ENCODE data around the gene AHSP. TPM values are rescaled to one million over a fixed set of nuclear protein-coding genes. Genes with fewer than 3 reads are reported as not detected.

Gene AHSP
- polyA plus RNA-seq, 3 donors: 6.2 to 9.4 (median 8.4) TPM

Other genes starting within 250 kb of the AHSP start
- under 1 TPM; 0.53 to 0.69 (median 0.57) TPM for gene ITGAX, start 172.7 kb upstream of the AHSP start, polyA plus RNA-seq (ENCODE audit: insufficient read length in 3 of 3)
- gene ITGAD, start 134.6 kb upstream of the AHSP start, polyA plus RNA-seq (ENCODE audit: insufficient read length in 3 of 3): under 1 TPM; 0.21 to 0.39 (median 0.23) TPM
- gene COX6A2, start 99.5 kb upstream of the AHSP start, polyA plus RNA-seq (ENCODE audit: insufficient read length in 3 of 3): under 1 TPM; 0.55 to 0.92 (median 0.86) TPM
- 1 to 10 TPM; 2.4 to 2.9 (median 2.4) TPM for gene ZNF843, start 85.1 kb upstream of the AHSP start, polyA plus RNA-seq (ENCODE audit: insufficient read length in 3 of 3)
- gene ARMC5, start 68.4 kb upstream of the AHSP start, polyA plus RNA-seq (ENCODE audit: insufficient read length in 3 of 3): 10 to 100 TPM in 1 of 3 donors, 1 to 10 TPM in 2; 9.2 to 10.8 (median 9.4) TPM
- gene TGFB1I1, start 55.7 kb upstream of the AHSP start, polyA plus RNA-seq (ENCODE audit: insufficient read length in 3 of 3): 10 to 100 TPM; 35.6 to 41.8 (median 36.8) TPM
- 10 to 100 TPM; 41.1 to 46.7 (median 42.4) TPM for gene SLC5A2, start 44.8 kb upstream of the AHSP start, polyA plus RNA-seq (ENCODE audit: insufficient read length in 3 of 3)
- gene RUSF1, start 19.5 kb upstream of the AHSP start, polyA plus RNA-seq (ENCODE audit: insufficient read length in 3 of 3): 10 to 100 TPM; 69.2 to 72.4 (median 71.8) TPM